Peyer's patch (tissue), 4 donors: Measurements from ENCODE around the gene DHRS1.

ENCODE experiments used
- CTCF ChIP-seq, 6 experiments: fragments of 450-650 bp in 4 of 6; fragments of 200-600 bp in 2 of 6; sonication (generic) in 1 of 6; IDR thresholded peaks; one replicate each; pipeline ENCODE4 v1.5.1; 2017 to 2019; ENCODE audit warnings: antibody characterized with exemption in 6 of 6, mild to moderate bottlenecking in 3 of 6, moderate library complexity in 1 of 6
- POLR2A ChIP-seq, 2 donors: fragments of 450-650 bp; IDR thresholded peaks; one replicate each; pipeline ENCODE4 v1.5.1; 2017; ENCODE audit warnings: antibody characterized with exemption in 2 of 2, mild to moderate bottlenecking in 2 of 2, moderate library complexity in 2 of 2

GRCh38 chr14:24243336-24243836, 56.2 kb downstream of the DHRS1 start:
- no peak for TF ChIP-seq CTCF (IDR thresholded peaks at IDR 0.05)
- TF ChIP-seq POLR2A (IDR thresholded peaks at IDR 0.05) = no peak
